HG03159 (cell line): ENCODE data around the gene CCL19.

Source experiments
- ATAC-seq: cut with Tn5 transposase; IDR thresholded peaks from one replicate; pipeline ENCODE4 v1.9.1; 2021; ENCODE audit warnings: mild to moderate bottlenecking, moderate library complexity; ENCODE audit not compliant: unreplicated experiment

The CCL19 gene

DNA sequence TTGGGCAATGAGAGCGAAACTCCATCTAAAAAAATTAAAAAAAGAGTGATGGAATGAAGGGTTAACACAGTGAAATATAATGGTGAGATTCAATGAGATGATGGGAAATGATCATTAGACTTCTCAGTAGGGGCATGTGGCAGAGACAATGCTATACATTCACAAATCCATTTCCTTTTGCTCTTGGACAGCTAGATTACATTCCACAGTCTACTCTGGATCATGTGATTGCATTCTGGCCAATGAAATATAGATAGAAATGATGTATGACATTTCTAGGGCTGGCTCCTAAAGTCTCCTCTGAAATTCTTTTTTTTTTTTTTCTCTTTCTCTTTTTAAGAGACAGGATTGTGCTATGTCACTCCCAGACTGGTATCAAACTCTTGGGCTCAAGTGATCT is 48.4 kb downstream of the CCL19 start:
- no peak for ATAC-seq
